ENCODE data around the gene DOCK2.

The DOCK2 gene

GRCh38 chr5:169649486-169649885, 12.4 kb downstream of the DOCK2 start:
- Histone ChIP-seq H3K9ac (ENCODE audit: low read depth, low read length) (no peak overlapping the region), H3K4me2 (ENCODE audit: insufficient read depth, low read length) (no peak overlapping the region), H3K4me1 (ENCODE audit: insufficient read depth, low read length) (peaks cover 44% of the 10 kb centered on the region), H3K36me3 (ENCODE audit: insufficient read depth, low read length) (peaks cover 59% of the 10 kb centered on the region), H3K79me2 (ENCODE audit: insufficient read depth, low read length) (peaks cover 99% of the 10 kb centered on the region), H3K9me3 (ENCODE audit: insufficient read depth, low read length, severe bottlenecking) (no peaks in the 10 kb centered on the region), H3K4me3 (ENCODE audit: low read depth in 1 of 2, low read length in 2 of 2) (no peak overlapping the region), H3K27me3 (ENCODE audit: insufficient read depth, low read length, poor library complexity) (no peaks in the 10 kb centered on the region), H2AFZ (ENCODE audit: low read depth, low read length) (no peak overlapping the region), H3K27ac (ENCODE audit: low read length) (no peak overlapping the region), H4K20me1 (ENCODE audit: insufficient read depth, low read length) (peaks cover 92% of the 10 kb centered on the region)
- TF ChIP-seq CTCF (IDR thresholded peaks at IDR 0.05; ENCODE audit: borderline replicate concordance, extremely low read depth, low read length, poor library complexity, severe bottlenecking) (no peak), EZH2 (IDR thresholded peaks at IDR 0.05; ENCODE audit: borderline replicate concordance, low read depth, low read length, severe bottlenecking) (no peak)
- ATAC-seq (ENCODE audit: insufficient read depth, low read depth) (peak; percentile 14; the same call in 1 of the 3 replicates), DNase-seq (no peak)

GRCh38 chr5:169650701-169651331, 13.7 kb downstream of the DOCK2 start:
- H2AFZ ChIP-seq (ENCODE audit: low read depth, low read length) = no peak overlapping the region
- TF ChIP-seq CTCF (IDR thresholded peaks at IDR 0.05; ENCODE audit: borderline replicate concordance, extremely low read depth, low read length, poor library complexity, severe bottlenecking) (no peak), EZH2 (IDR thresholded peaks at IDR 0.05; ENCODE audit: borderline replicate concordance, low read depth, low read length, severe bottlenecking) (no peak)

GRCh38 chr5:169651526-169651925, 14.5 kb downstream of the DOCK2 start:
- H3K4me1 ChIP-seq (ENCODE audit: insufficient read depth, low read length) = peaks cover 41% of the 10 kb centered on the region
- DNase-seq = no peak
- no peak overlapping the region; the same call in 1 of the 2 replicates for H3K27ac ChIP-seq (ENCODE audit: low read length)
- TF ChIP-seq CTCF (IDR thresholded peaks at IDR 0.05; ENCODE audit: borderline replicate concordance, extremely low read depth, low read length, poor library complexity, severe bottlenecking) (no peak), EZH2 (IDR thresholded peaks at IDR 0.05; ENCODE audit: borderline replicate concordance, low read depth, low read length, severe bottlenecking) (no peak)
- peaks cover 76% of the 10 kb centered on the region for H3K36me3 ChIP-seq (ENCODE audit: insufficient read depth, low read length)
- H3K9me3 ChIP-seq (ENCODE audit: insufficient read depth, low read length, severe bottlenecking) = no peaks in the 10 kb centered on the region
- H3K9ac ChIP-seq (ENCODE audit: low read depth, low read length) = no peak overlapping the region
- H3K4me2 ChIP-seq (ENCODE audit: insufficient read depth, low read length) = no peak overlapping the region
- ATAC-seq (ENCODE audit: insufficient read depth, low read depth) = no peak
- H2AFZ ChIP-seq (ENCODE audit: low read depth, low read length) = no peak overlapping the region
- H3K79me2 ChIP-seq (ENCODE audit: insufficient read depth, low read length) = peaks cover 99% of the 10 kb centered on the region
- H3K4me3 ChIP-seq (ENCODE audit: low read depth in 1 of 2, low read length in 2 of 2) = no peak overlapping the region
- no peaks in the 10 kb centered on the region for H3K27me3 ChIP-seq (ENCODE audit: insufficient read depth, low read length, poor library complexity)
- H4K20me1 ChIP-seq (ENCODE audit: insufficient read depth, low read length) = peaks cover 98% of the 10 kb centered on the region

More at GRCh38 chr5:169650701-169651331, 13.7 kb downstream of the DOCK2 start:
- DNase-seq = no peak
- peaks cover 44% of the 10 kb centered on the region for H3K4me1 ChIP-seq (ENCODE audit: insufficient read depth, low read length)
- H3K79me2 ChIP-seq (ENCODE audit: insufficient read depth, low read length) = peaks cover 99% of the 10 kb centered on the region
- peak overlapping the region; percentile 10; the same call in 1 of the 2 replicates for H3K4me2 ChIP-seq (ENCODE audit: insufficient read depth, low read length)
- no peaks in the 10 kb centered on the region for H3K27me3 ChIP-seq (ENCODE audit: insufficient read depth, low read length, poor library complexity)
- peaks cover 73% of the 10 kb centered on the region for H3K36me3 ChIP-seq (ENCODE audit: insufficient read depth, low read length)
- ATAC-seq (ENCODE audit: insufficient read depth, low read depth) = peak; percentile 51; the same call in 2 of the 3 replicates
- no peaks in the 10 kb centered on the region for H3K9me3 ChIP-seq (ENCODE audit: insufficient read depth, low read length, severe bottlenecking)
- peak overlapping the region; percentile 36 for H3K27ac ChIP-seq (ENCODE audit: low read length)
- no peak overlapping the region for H3K4me3 ChIP-seq (ENCODE audit: low read depth in 1 of 2, low read length in 2 of 2)
- H4K20me1 ChIP-seq (ENCODE audit: insufficient read depth, low read length) = peaks cover 97% of the 10 kb centered on the region
- H3K9ac ChIP-seq (ENCODE audit: low read depth, low read length) = no peak overlapping the region
